Tibial nerve (tissue), 4 donors: ENCODE results near the gene FCRLB.

Experiments used
- EP300 ChIP-seq, 2 donors: sonication (generic); formaldehyde crosslinking; IDR thresholded peaks; one replicate each; pipeline ENCODE4 v1.6.1; 2017; ENCODE audit warnings: antibody characterized with exemption in 2 of 2, mild to moderate bottlenecking in 1 of 2
- POLR2A ChIP-seq, 2 donors: fragments of 450-650 bp; IDR thresholded peaks; one replicate each; pipeline ENCODE4 v1.6.1; 2017; ENCODE audit warnings: antibody characterized with exemption in 2 of 2, mild to moderate bottlenecking in 2 of 2, moderate library complexity in 2 of 2
- TF ChIP-seq, protein P1 (sequence below), 5 experiments: fragments of 200-600 bp in 3 of 5; fragments of 450-650 bp in 2 of 5; sonication (generic) in 3 of 5; IDR thresholded peaks; one replicate each; pipeline ENCODE4 v1.5.1; 2016 to 2019; ENCODE audit warnings: antibody characterized with exemption in 5 of 5, mild to moderate bottlenecking in 3 of 5, moderate library complexity in 2 of 5

DNA sequence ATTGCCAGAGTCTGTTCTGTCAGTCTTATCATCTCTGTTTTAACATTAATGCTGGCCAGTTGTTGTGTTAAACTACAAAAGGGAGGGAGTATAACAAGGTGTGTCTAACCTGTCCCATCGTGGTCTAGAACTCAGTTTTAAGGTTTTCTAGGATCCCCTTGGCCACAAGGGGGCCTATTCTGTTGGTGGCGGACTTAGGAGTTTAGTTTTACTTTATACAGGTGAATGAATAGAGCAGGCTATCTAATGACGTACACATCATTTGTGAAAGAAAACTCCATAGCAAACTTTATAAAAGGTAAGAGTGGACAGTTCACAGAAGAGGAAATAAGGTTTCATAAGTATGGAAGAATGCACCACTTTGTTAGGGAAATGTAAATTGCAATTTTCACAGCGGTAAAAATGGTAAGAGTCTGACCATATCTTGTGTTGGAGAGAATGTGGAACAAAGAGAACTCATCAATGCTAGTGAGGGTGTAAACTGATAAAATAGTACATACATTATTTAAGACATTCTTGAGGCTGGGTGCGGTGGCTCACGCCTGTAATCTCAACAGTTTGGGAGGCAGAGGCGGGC, 42.3 kb downstream of the FCRLB start:
- TF ChIP-seq, protein P1, sequence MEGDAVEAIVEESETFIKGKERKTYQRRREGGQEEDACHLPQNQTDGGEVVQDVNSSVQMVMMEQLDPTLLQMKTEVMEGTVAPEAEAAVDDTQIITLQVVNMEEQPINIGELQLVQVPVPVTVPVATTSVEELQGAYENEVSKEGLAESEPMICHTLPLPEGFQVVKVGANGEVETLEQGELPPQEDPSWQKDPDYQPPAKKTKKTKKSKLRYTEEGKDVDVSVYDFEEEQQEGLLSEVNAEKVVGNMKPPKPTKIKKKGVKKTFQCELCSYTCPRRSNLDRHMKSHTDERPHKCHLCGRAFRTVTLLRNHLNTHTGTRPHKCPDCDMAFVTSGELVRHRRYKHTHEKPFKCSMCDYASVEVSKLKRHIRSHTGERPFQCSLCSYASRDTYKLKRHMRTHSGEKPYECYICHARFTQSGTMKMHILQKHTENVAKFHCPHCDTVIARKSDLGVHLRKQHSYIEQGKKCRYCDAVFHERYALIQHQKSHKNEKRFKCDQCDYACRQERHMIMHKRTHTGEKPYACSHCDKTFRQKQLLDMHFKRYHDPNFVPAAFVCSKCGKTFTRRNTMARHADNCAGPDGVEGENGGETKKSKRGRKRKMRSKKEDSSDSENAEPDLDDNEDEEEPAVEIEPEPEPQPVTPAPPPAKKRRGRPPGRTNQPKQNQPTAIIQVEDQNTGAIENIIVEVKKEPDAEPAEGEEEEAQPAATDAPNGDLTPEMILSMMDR (IDR thresholded peaks at IDR 0.05): peak in 3 of 5 experiments; percentile 13 to 34 (median 17)
- TF ChIP-seq POLR2A (IDR thresholded peaks at IDR 0.05) (no peak), EP300 (IDR thresholded peaks at IDR 0.05) (no peak)
